Fibroblast of the aortic adventitia (primary cell): ENCODE measurements around the gene SLCO3A1. TPM values are rescaled to one million over a fixed set of nuclear protein-coding genes. Genes with fewer than 3 reads are reported as not detected.
A peak's percentile ranks its signal among the peaks of the same experiment; 100 is the strongest.

Experiments used
- DNase-seq: peaks from one replicate; pipeline ENCODE4 v3.0.0-alpha.2; 2010; ENCODE audit warnings: low read depth
- H3K4me3 ChIP-seq: 2 replicates; pipeline ENCODE4 v1.5.1; 2011; ENCODE audit warnings: low read depth, mild to moderate bottlenecking, control low read depth, low read length, moderate library complexity
- CTCF ChIP-seq: IDR thresholded peaks from 2 replicates; pipeline ENCODE4 v1.5.1; 2011; ENCODE audit warnings: mild to moderate bottlenecking, low read length, control low read depth, inconsistent platforms; ENCODE audit not compliant: insufficient read depth
- total RNA-seq: library from RNA; depleted of rRNA; stranded (reverse); fragments of >200 nt; gene quantifications from 2 replicates; pipeline ENCODE4 v1.2.3, GENCODE V29; 2012; ENCODE audit warnings: low replicate concordance

The SLCO3A1 gene
- total RNA-seq, 1 donor = 8.9 TPM

- no peak for TF ChIP-seq CTCF
- no peak for DNase-seq
- no peak overlapping the region for H3K4me3 ChIP-seq
Measured at GRCh38 chr15:91936927-91937326, 83.4 kb downstream of the SLCO3A1 start.

- no peak for DNase-seq
- no peak for TF ChIP-seq CTCF
- H3K4me3 ChIP-seq = no peak overlapping the region
Measured at GRCh38 chr15:91938136-91938535, 84.6 kb downstream of the SLCO3A1 start.

- TF ChIP-seq CTCF = no peak
- DNase-seq = no peak
- no peak overlapping the region for H3K4me3 ChIP-seq
Measured at GRCh38 chr15:91939403-91939831, 85.9 kb downstream of the SLCO3A1 start.

- DNase-seq = no peak
- TF ChIP-seq CTCF = no peak
- no peak overlapping the region for H3K4me3 ChIP-seq
Measured at GRCh38 chr15:91940496-91941381, 87.2 kb downstream of the SLCO3A1 start.

GRCh38 chr15:91941871-91942658 is 88.6 kb downstream of the SLCO3A1 start:
- peak; percentile 60 for DNase-seq
- peak; percentile 16 for TF ChIP-seq CTCF
- no peak overlapping the region for H3K4me3 ChIP-seq

- DNase-seq = peak; percentile 95
Measured at GRCh38 chr15:91942720-91943394, 89.3 kb downstream of the SLCO3A1 start.

More at GRCh38 chr15:91942720-91943394, 89.3 kb downstream of the SLCO3A1 start:
- peak overlapping the region; percentile 48 for H3K4me3 ChIP-seq
- no peak for TF ChIP-seq CTCF
